Naive B cell (primary cell): ENCODE results near the gene GSTP1. TPM values are rescaled to one million over a fixed set of nuclear protein-coding genes. Genes with fewer than 3 reads are reported as not detected.
"Not testable (repeated sequence)": the region's sequence is repeated elsewhere in the genome, so short reads cannot be mapped to it uniquely, and the experiment has no call there.

Experiments used
- ATAC-seq, 2 donors: fragments of 150-1000 bp; cut with Tn5 transposase; 2 replicates each; pipeline ENCODE4 v1.10.0; 2021; ENCODE audit warnings: low read depth in 2 of 2, mild to moderate bottlenecking in 2 of 2, moderate library complexity in 2 of 2
- DNase-seq: peaks from one replicate; pipeline ENCODE4 v3.0.0; 2022
- H3K27ac Mint-ChIP-seq, 6 donors: one replicate each; pipeline ENCODE4 v1.8.0; 2020 to 2022; ENCODE audit warnings: mild to moderate bottlenecking in 6 of 6, mixed read lengths in 6 of 6, moderate library complexity in 5 of 6, inconsistent platforms in 2 of 6
- H3K27me3 Mint-ChIP-seq, 3 donors: one replicate each; pipeline ENCODE4 v1.8.0; 2021 to 2022; ENCODE audit warnings: mixed read lengths in 3 of 3, mild to moderate bottlenecking in 1 of 3
- H3K36me3 Mint-ChIP-seq, 2 donors: one replicate each; pipeline ENCODE4 v1.8.0; 2020 to 2022; ENCODE audit warnings: mixed read lengths in 2 of 2, inconsistent platforms in 1 of 2, mild to moderate bottlenecking in 1 of 2
- H3K4me1 Mint-ChIP-seq, 3 donors: one replicate each; pipeline ENCODE4 v1.8.0; 2020 to 2022; ENCODE audit warnings: mixed read lengths in 3 of 3, inconsistent platforms in 1 of 3, mild to moderate bottlenecking in 1 of 3, moderate library complexity in 1 of 3
- H3K4me3 Mint-ChIP-seq, 8 donors: one replicate each; pipeline ENCODE4 v1.8.0; 2020 to 2022; ENCODE audit warnings: mild to moderate bottlenecking in 8 of 8, mixed read lengths in 8 of 8, moderate library complexity in 8 of 8, inconsistent platforms in 2 of 8
- H3K9me3 Mint-ChIP-seq, 7 donors: one replicate each; pipeline ENCODE4 v1.8.0; 2020 to 2022; ENCODE audit warnings: mixed read lengths in 7 of 7, mild to moderate bottlenecking in 5 of 7, inconsistent platforms in 2 of 7, moderate library complexity in 1 of 7
- polyA plus RNA-seq, 6 donors: library from polyadenylated mRNA; unstranded; fragments of 300-500 nt; fragmentation: Illumina TruSeq; gene quantifications; one replicate each; pipeline ENCODE4 v1.2.3, GENCODE V29; 2021; ENCODE audit warnings: low read depth in 6 of 6

Gene GSTP1
- polyA plus RNA-seq, 6 donors from 2014 or later: 225 to 406 (median 317) TPM

DNA sequence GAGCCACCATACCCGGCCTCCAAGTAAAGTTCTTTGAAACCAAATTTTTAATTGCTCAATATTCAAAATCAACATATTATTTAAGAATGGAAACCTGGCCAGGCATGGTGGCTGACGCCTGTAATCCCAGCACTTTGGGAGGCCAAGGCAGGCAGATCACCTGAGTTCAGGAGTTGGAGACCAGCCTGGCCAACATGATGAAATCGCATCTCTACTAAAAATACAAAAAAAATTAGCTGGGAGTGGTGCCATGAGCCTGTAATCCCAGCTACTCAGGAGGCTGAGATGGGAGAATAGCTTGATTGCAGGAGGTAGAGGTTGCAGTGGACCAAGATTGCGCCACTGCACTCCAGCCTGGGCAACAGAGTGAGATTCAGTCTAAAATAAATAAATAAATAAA is 35.5 kb upstream of the GSTP1 start:
- not testable (repeated sequence) for H3K4me3 Mint-ChIP-seq, DNase-seq, H3K27ac Mint-ChIP-seq, ATAC-seq, H3K4me1 Mint-ChIP-seq
- peaks cover 0 to 33% (median 3%) of the 10 kb centered on the region in 3 donors for H3K27me3 Mint-ChIP-seq
- peaks cover 10 to 20% of the 10 kb centered on the region in 2 donors for H3K36me3 Mint-ChIP-seq
- peaks cover 11 to 31% (median 23%) of the 10 kb centered on the region in 7 donors for H3K9me3 Mint-ChIP-seq

DNA sequence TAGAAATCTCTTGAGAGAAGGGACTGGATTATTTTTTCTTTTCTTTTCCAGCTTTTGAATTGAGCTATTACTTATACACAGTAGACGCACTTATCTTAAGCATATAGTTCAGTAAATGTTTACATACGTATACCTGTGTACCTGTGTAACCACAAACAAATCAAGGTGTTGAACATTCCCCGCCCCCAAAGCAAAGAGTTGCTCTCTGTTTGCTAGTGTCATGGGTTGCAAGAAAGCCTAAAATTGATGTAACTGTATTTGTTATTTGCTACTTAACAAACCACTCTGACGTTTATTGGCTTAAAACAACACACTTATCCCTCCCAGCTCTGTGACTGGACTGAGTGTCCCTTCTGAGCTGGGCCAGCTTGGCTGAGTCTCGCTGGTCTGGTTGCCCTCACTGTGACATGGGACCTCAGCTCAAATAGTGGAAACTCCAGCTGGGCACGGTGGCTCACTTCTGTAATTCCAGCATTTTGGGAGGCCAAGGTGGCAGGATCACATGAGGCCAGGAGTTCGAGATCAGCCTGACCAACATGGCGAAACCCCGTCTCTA is 35.0 kb upstream of the GSTP1 start:
- Mint-ChIP-seq H3K27me3 (peaks cover 0 to 33% (median 3%) of the 10 kb centered on the region in 3 donors), H3K9me3 (peaks cover 11 to 31% (median 23%) of the 10 kb centered on the region in 7 donors), H3K27ac (no peak overlapping the region), H3K4me1 (no peaks in the 10 kb centered on the region), H3K36me3 (peaks cover 10 to 20% of the 10 kb centered on the region in 2 donors), H3K4me3 (no peak overlapping the region)
- ATAC-seq (no peak), DNase-seq (no peak)

DNA sequence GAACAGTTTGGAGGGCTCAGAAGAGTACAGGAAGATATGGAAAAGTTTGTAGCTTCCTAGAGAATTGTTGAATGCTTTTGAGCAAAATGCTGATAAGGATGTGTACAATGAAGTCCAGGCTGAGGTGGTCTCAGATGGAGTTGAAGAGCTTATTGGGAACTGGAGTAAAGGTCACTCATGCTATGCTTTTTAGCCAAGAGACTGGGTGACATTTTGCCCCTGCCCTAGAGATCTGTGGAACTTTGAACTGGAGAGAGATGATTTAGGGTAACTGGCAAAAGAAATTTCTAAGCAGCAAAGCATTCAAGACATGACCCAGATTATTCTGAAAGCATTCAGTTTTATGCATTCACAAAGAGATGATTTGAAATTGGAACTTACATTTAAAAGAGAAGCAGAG is 32.5 kb upstream of the GSTP1 start:
- no peak for DNase-seq
- Mint-ChIP-seq H3K27ac (no peak overlapping the region), H3K4me3 (no peak overlapping the region), H3K4me1 (no peaks in the 10 kb centered on the region), H3K36me3 (peaks cover 10 to 20% of the 10 kb centered on the region in 2 donors), H3K9me3 (peaks cover 11 to 31% (median 23%) of the 10 kb centered on the region in 7 donors), H3K27me3 (peaks cover 0 to 28% (median 8%) of the 10 kb centered on the region in 3 donors)
- ATAC-seq: no peak

DNA sequence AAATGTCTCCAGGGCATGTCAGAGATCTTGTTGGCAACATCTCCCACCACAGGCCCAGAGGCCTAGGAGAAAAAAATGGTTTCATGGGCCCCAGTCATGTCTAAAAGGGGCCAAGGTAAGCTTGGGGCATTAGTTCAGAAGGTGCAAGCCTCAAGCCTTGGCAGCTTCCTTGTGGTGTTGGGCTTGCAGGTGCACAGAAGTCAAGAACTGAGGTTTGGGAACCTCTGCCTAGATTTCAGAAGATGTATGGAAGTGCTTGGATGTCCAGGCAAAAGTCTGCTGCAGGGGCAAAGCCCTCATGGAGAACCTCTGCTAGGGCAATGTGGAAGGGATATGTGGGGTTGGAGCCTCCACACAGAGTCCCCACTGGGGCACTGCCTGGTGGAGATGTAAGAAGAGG is 31.9 kb upstream of the GSTP1 start:
- Mint-ChIP-seq H3K36me3 (peaks cover 10 to 20% of the 10 kb centered on the region in 2 donors), H3K27ac (peak overlapping the region in 1 of 6 donors; percentile 39), H3K4me3 (peak overlapping the region in 1 of 8 donors; percentile 44), H3K27me3 (peaks cover 0 to 24% (median 8%) of the 10 kb centered on the region in 3 donors), H3K9me3 (peaks cover 11 to 31% (median 23%) of the 10 kb centered on the region in 7 donors)
- not testable (repeated sequence) for ATAC-seq, DNase-seq, H3K4me1 Mint-ChIP-seq

DNA sequence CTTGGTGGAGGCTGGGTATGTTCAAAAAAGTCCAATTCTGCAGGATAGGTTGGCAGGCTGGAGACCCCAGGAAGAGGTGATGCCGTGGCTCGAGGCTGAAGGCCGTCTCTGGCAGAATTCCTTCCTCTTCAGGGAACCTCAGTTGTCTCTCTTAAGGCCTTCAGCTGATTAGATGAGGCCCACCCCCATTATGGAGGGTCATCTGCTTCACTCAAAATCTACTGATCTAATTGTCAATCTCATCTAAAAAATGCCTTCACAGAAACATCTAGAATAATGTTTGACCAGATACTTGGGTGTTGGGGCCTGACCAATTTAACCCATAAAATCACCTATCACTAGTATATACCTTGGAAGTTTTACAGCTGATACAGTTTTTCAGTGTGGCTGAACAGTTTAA is 27.4 kb upstream of the GSTP1 start:
- peaks cover 4 to 21% (median 8%) of the 10 kb centered on the region in 3 donors for H3K27me3 Mint-ChIP-seq
- no peak overlapping the region for H3K4me3 Mint-ChIP-seq
- ATAC-seq (no peak), DNase-seq (no peak)
- no peak overlapping the region for H3K27ac Mint-ChIP-seq
- peaks cover 5 to 12% of the 10 kb centered on the region in 2 donors for H3K36me3 Mint-ChIP-seq
- H3K9me3 Mint-ChIP-seq: peaks cover 4 to 17% (median 13%) of the 10 kb centered on the region in 7 donors
- peaks cover 0 to 5% (median 3%) of the 10 kb centered on the region in 3 donors for H3K4me1 Mint-ChIP-seq

DNA sequence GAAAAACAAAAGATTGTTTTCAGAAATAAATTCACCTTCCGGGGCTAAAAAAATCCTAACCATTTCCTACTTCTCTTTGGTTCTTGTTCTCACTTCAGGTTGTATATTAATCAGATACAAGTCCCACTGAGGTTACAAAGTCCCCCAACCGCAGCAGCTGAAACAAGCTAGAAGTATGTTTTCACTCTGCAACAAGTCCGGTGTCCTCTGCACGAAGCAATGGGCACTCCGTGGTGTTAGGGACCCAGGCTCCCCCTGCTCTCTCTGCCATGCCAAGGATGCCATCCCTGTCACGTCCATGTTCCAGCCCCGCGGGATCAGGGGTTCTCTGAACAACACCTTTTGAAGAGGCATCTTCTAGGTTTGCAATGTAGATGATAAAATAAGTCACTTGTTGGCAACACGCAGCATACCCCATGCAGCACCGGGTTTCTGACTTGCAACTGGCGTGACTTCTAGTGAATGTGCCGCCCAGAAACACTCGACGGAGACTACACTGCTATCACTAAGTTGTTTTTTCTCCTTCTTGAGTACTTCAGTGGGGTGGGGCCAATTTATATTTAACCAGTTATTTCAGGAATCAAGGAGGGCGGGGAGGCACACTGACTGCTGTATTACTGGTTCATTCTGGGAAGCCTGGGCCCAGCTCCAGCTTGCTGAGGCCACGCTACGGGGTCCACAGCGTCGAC is 25.4 kb upstream of the GSTP1 start:
- DNase-seq (no peak), ATAC-seq (no peak)
- Mint-ChIP-seq H3K27ac (no peak overlapping the region), H3K27me3 (peaks cover 4 to 26% (median 8%) of the 10 kb centered on the region in 3 donors), H3K36me3 (no peaks in the 10 kb centered on the region), H3K9me3 (no peaks in the 10 kb centered on the region), H3K4me1 (peaks cover 0 to 20% (median 10%) of the 10 kb centered on the region in 3 donors), H3K4me3 (peak overlapping the region in 1 of 8 donors; percentile 61)

DNA sequence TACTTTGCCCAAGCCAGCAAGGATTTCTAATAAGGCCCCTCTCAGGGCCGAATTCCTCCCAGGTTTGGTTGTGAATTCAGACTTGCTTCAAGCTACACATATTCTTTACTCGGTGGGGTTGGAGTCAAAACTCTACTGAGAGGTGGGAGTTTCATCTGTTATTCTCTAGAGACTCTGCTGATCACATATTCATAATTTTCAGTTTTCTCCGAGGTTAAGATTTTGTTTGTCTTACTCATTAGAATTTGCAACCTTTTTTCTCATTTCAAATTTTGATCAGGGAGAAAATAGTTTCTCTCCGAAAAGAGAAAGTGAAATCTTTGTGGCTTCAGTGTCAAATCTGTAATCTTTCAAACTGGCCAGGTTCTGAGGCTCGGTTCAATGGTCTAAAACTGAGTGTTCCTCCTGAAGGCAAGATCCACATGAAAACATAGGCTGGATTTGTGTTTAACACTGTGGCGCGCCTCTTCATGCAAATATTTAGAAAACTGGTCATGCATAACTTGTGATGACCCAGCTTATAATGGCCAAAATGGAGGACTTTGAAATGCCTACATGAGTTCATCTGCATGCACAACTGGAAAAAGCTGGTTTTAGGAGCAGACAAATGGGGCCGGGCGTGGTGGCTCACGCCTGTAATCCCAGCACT is 21.5 kb upstream of the GSTP1 start:
- ATAC-seq: peak in 1 of 2 donors; percentile 43

DNA sequence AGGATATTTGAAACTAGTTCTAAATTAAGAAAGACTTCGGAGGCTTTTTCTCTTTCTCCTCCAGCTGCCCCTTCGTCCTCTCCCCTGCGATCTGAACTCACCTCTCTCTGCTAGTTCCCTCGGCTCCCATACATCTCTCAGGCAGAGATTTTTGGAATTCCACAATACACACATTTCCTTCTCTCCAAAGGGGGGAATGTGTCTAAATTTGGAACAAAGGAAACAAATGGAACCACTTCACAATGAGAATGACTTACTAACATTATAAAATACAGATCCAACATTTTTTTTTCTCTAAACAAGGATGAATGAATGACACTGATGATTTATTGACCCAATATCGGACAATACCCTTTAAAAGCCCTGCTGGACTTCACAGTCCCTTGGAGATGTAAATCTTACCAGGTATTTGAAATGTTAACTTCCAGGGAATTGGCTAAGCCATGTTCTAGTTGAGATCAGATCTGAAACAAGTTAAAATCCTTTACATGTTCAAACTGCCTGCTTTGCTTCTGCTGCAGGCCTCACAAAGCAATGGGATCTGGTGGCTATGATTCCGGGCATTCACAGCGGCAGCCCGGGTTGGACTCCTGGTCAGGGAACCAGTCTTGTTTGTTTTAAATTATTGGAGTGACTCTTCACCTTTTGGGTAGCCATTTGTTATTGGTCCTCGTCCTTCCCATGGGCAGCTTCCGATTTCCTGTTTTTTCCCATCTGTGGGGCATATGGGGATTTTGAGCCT is 20.5 kb upstream of the GSTP1 start:
- DNase-seq: no peak
- Mint-ChIP-seq H3K4me1 (peaks cover 0 to 18% (median 10%) of the 10 kb centered on the region in 3 donors), H3K27ac (peak overlapping the region in 1 of 6 donors; percentile 81), H3K9me3 (no peaks in the 10 kb centered on the region), H3K27me3 (peaks cover 0 to 35% (median 8%) of the 10 kb centered on the region in 3 donors), H3K36me3 (no peaks in the 10 kb centered on the region), H3K4me3 (no peak overlapping the region)
- ATAC-seq: no peak

More for the DNA sequence above, 21.5 kb upstream of the GSTP1 start:
- no peaks in the 10 kb centered on the region for H3K36me3 Mint-ChIP-seq
- H3K4me1 Mint-ChIP-seq: peaks cover 0 to 20% (median 10%) of the 10 kb centered on the region in 3 donors
- H3K4me3 Mint-ChIP-seq: peak overlapping the region in 2 of 8 donors; percentile 34 to 49
- peaks cover 0 to 33% (median 8%) of the 10 kb centered on the region in 3 donors for H3K27me3 Mint-ChIP-seq
- no peak for DNase-seq
- no peaks in the 10 kb centered on the region for H3K9me3 Mint-ChIP-seq
- peak overlapping the region in 2 of 6 donors; percentile 7 to 45 for H3K27ac Mint-ChIP-seq

DNA sequence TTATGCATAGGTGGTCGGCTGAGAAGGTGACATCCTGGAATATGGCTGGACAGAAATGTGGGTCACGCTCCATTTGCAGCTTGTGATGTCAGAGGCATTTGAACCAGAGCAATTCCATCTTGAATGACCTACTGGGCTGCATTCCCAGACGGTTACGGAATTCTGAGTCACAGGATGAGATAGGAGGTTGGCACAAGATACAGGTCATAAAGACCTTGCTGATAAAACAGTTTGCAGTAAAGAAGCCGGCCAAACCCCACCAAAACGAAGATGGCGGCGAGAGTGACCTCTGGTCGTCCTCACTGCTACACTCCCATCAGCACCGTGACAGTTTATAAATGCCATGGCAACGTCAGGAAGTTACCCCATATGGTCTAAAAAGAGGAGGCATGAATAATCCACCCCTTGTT is 19.9 kb upstream of the GSTP1 start:
- not testable (repeated sequence) for ATAC-seq
- peaks cover 0 to 15% (median 10%) of the 10 kb centered on the region in 3 donors for H3K4me1 Mint-ChIP-seq
- peak overlapping the region in 1 of 6 donors; percentile 72 for H3K27ac Mint-ChIP-seq

DNA sequence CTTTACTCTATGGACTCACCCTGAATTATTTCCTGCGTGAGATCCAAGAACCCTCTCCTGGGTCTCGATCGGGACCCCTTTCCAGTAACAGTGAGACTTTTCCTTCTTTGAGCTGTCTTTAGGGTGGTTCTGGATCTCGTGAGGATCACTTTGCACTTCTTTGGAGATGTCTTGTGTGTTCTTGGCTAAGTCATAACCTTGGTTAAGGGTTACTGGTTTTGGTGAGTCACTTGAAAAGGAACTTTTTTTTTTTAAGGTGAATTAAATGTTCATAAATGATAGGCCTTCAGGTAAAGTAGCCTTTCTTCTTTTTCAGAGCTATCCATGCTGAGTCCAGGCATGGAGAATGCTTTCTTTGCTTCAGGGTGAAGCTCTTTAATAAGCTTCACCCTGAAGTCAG is 19.4 kb upstream of the GSTP1 start:
- ATAC-seq (no peak), DNase-seq (no peak)
- Mint-ChIP-seq H3K27me3 (peaks cover 0 to 27% (median 4%) of the 10 kb centered on the region in 3 donors), H3K9me3 (no peaks in the 10 kb centered on the region), H3K4me3 (no peak overlapping the region), H3K4me1 (peaks cover 0 to 15% (median 9%) of the 10 kb centered on the region in 3 donors), H3K36me3 (no peaks in the 10 kb centered on the region), H3K27ac (no peak overlapping the region)

More for the DNA sequence above, 19.9 kb upstream of the GSTP1 start:
- peaks cover 0 to 31% (median 8%) of the 10 kb centered on the region in 3 donors for H3K27me3 Mint-ChIP-seq
- DNase-seq, H3K4me3 Mint-ChIP-seq, H3K36me3 Mint-ChIP-seq, H3K9me3 Mint-ChIP-seq: not testable (repeated sequence)

DNA sequence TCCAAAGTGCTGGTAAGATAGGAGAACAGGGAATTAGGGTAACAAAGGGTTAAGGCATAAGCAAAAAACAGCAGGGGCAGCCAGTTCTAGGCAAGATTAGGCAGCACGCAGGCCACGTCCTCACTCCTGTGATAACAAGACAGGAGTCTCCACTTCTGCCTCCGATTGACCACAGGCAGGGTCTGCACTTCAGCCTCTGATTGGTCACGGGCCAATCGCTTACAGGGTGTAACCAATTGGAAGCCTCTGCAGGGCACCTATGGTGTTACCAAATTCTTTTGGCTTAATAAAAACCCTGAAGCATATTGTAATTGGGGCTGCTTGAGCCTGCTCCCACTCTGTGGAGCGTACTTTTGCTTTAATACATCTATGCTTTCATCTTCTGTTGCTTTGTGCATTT is 12.2 kb upstream of the GSTP1 start:
- ATAC-seq (no peak), DNase-seq (no peak)
- Mint-ChIP-seq H3K27me3 (peaks cover 6 to 23% (median 14%) of the 10 kb centered on the region in 3 donors), H3K4me1 (peaks cover 5 to 8% (median 6%) of the 10 kb centered on the region in 3 donors), H3K27ac (no peak overlapping the region), H3K4me3 (no peak overlapping the region), H3K36me3 (no peaks in the 10 kb centered on the region), H3K9me3 (no peaks in the 10 kb centered on the region)

DNA sequence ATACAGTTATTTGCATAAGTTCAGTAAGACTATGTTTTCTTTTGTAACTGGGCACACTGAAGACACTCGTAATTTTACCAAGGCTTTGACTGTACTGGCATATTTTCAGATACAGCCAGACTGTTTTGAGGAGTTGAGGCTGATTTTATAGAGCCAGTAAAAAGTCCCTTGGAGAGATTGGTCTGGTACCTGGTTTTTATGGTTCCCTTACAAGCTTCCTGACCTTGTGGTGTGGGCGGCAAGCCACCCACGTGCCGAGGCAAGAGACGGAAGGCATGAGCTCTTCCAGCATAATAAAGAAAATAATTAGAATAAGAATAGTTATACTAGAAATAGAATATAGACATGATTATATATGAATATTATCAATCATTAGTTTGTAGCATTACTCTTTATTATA is 11.3 kb upstream of the GSTP1 start:
- Mint-ChIP-seq H3K9me3 (no peaks in the 10 kb centered on the region), H3K27ac (no peak overlapping the region)
- no peak for ATAC-seq

More for the DNA sequence above, 11.3 kb upstream of the GSTP1 start:
- no peaks in the 10 kb centered on the region for H3K36me3 Mint-ChIP-seq
- peaks cover 5 to 8% (median 6%) of the 10 kb centered on the region in 3 donors for H3K4me1 Mint-ChIP-seq
- H3K4me3 Mint-ChIP-seq: no peak overlapping the region
- H3K27me3 Mint-ChIP-seq: peaks cover 11 to 29% (median 14%) of the 10 kb centered on the region in 3 donors
- DNase-seq: no peak
